GM18498 (cell line): ENCODE measurements around the gene POLR1C.
A peak's percentile ranks its signal among the peaks of the same experiment; 100 is the strongest.
"Not testable (repeated sequence)": the region's sequence is repeated elsewhere in the genome, so short reads cannot be mapped to it uniquely, and the experiment has no call there.

Experiments used
- ATAC-seq: cut with Tn5 transposase; IDR thresholded peaks from one replicate; pipeline ENCODE4 v1.9.1; 2021; ENCODE audit warnings: mild to moderate bottlenecking, moderate library complexity; ENCODE audit not compliant: unreplicated experiment

POLR1C gene, protein sequence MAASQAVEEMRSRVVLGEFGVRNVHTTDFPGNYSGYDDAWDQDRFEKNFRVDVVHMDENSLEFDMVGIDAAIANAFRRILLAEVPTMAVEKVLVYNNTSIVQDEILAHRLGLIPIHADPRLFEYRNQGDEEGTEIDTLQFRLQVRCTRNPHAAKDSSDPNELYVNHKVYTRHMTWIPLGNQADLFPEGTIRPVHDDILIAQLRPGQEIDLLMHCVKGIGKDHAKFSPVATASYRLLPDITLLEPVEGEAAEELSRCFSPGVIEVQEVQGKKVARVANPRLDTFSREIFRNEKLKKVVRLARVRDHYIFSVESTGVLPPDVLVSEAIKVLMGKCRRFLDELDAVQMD

GRCh38 chr6:43516697-43517504 lies at the start of gene POLR1C, which contains the start of gene YIPF3:
TSS of gene POLR1C (plus strand) at chr6:43517089. CDS start at chr6:43517110, 21 bp downstream.
TSS of gene YIPF3 (minus strand) at chr6:43516926. CDS start at chr6:43516807, 119 bp downstream.
- peak; percentile 87 for ATAC-seq

GRCh38 chr6:43467265-43467664 lies 49.6 kb upstream of the POLR1C start:
- not testable (repeated sequence) for ATAC-seq

GRCh38 chr6:43467752-43468151 lies 49.1 kb upstream of the POLR1C start:
- no peak for ATAC-seq

GRCh38 chr6:43468240-43468639 lies 48.6 kb upstream of the POLR1C start:
- ATAC-seq, result no peak

DNA sequence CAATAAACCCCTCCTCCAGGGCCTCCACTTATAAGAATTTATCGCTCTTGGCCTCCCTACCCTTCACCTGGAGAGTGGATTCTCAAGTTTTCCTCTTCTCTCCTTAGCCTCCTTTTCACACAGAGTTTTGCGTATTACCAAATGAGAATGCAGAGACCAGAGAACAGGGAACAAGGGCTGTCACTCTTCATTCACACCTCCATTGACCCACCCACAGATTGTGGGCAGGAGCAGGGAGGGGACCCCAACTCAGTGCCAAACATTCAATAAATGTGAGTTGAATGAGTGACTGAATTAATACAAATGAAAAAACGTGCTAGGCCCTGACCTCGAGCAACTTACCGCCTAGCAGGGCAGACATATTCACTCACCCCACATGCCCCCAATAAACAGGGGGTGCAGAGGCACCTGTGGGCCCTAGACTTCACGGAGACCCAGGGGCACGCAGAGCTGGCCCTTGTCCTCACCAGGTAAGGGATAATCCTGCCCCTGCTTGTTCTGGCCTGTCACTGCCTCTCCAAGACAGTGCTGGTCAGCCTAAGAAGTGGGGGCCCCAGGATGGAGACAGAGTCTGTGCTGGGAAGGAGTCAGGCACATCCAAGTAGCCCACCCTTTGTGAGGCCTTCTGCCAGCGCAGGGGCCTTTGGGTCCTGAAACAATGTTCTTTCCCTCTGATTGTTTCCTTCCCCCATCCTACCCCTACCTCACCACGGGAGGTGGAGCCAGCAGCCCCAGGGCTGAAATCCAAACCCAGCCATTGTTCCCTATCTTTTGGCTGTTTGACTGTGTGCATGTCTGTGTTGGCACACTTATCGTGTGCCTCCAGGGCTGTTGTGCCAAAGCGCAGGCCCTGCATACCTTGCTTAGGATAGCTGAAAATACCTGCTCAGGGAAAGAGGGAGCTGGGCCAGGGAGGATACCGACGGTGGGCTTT lies 47.9 kb upstream of the POLR1C start:
- ATAC-seq, result no peak

DNA sequence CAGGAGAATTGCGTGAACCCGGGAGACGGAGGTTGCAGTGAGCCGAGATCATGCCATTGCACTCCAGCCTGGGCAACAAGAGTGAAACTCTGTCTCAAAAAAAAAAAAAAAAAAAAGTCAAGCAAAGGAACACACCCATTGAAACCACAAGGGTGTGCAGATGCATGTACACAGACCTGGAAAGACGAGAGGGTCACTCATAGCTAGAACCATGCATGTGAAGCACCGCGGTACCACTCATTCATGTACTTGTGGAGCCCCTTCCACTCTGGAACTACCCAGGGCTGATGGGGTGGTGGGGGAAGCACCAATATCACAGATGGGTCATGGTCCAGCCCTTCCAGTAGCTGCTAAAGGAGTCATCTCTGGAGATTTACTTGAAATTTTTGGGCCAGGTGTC lies 46.9 kb upstream of the POLR1C start:
- ATAC-seq, result no peak

DNA sequence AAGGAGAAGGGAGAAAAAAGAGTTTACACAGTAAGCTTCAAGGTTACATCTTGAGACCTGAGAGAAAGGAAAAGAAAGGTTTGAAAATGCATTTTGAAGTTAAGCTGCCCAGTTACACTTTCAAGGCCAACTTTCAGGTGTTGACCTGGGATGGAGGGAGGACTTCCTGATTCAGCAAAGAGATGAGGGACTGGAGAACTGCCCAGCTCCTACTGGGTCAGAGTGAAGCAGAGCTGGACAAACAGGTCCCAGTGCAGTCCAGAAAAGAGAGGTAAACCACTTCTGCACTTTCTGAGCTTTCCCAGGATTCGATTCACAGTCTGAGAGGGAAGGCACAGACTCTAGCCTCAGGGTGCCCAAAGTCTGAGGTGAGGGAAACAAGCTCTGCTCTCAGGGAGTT lies 45.5 kb upstream of the POLR1C start:
- no peak for ATAC-seq

DNA sequence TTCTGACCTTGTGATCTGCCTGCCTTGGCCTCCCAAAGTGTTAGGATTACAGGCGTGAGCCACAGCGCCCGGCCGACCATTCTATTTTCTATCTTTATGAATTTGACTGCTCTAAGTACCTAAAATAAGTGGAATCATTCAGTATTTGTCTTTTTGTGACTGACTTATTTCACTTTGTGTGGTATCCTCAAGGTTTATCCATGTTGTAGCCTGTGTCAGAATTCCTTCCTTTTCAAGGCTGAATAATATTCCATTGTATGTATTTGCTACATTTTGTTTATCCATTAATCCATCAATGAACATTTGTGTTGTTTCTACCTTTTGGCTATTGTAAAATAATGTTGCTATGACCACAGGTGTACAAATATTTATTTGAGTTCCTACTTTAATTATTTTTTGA lies 44.4 kb upstream of the POLR1C start:
- ATAC-seq, result no peak

- no peak for ATAC-seq
These were observed 41.4 kb upstream of the POLR1C start for GRCh38 chr6:43475516-43475915.

GRCh38 chr6:43476746-43477145 lies 40.1 kb upstream of the POLR1C start:
- ATAC-seq, result peak; percentile 11

GRCh38 chr6:43477235-43478007 lies 39.5 kb upstream of the POLR1C start, which contains the start of gene TJAP1:
TSS of gene TJAP1 (plus strand) at chr6:43477570. CDS start at chr6:43499002, 21,432 bp downstream.
- ATAC-seq, result peak; percentile 98

DNA sequence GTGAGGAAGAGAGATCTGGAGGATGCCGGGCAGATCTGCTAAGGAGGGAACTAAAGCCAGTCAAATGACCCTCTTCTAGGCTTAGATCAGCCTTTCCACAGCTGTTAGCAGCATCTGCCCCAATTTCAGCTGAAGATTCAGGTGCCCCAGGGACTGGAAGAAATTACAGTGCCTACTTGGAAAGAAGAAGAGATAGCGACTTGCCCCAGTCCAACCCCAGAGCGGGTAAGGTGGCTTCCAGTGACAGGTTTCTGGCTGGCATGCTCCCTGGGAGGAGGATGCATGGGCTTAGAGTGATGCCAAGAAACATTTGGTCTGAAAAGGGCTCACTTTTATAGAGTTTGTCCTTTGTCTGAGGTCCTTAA lies 38.9 kb upstream of the POLR1C start:
- ATAC-seq, result no peak

DNA sequence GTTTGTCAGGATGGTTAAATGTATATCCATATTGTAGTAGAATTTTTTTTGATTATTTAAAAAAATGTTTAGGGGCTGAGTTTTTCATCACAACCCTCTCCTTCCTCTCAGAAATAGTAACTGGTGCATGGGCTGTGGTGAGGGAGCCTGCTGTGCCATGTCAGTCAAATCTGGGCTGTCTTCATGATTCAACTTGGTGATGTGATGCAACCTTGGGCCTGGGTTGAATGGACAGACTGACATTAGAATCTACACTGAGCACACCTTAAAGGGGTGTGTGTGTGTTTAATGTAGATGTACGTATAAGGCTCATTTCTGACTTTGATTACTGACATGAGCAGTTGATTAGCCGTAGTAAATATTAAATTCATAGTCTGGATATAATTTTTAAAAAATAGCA lies 35.8 kb upstream of the POLR1C start:
- no peak for ATAC-seq

- ATAC-seq, result no peak
These were observed 35.2 kb upstream of the POLR1C start for GRCh38 chr6:43481591-43482236.

DNA sequence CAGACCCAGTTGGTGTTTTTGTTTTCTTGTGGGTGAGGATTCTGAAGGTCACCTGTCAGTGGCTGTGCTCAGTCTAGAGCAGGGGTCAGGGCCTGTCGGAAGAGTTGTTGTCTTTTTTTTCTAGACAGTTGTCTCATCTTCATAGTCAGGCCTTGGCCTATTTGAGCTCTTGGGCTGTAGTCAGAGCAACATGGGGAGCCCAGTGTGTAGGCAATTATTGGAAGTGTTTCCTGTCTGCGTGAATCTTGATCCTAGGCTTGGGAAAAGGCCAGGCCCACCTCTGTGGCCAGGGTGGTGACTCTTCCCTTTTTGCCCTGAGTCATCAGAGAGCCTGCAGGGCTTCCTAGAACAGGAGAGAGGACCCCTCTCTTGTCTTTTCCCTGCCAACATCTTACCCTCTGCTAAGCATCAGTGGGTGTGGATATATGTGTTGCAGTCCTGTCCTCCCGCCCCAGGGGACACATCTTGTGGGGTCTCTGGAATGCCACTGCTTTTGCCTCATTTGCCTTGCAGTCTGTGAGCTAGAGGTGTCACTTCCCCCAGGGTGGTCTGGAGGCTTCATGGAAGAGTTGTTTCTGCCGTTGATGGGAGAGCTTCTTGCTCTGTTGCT lies 28.1 kb upstream of the POLR1C start:
- no peak for ATAC-seq

DNA sequence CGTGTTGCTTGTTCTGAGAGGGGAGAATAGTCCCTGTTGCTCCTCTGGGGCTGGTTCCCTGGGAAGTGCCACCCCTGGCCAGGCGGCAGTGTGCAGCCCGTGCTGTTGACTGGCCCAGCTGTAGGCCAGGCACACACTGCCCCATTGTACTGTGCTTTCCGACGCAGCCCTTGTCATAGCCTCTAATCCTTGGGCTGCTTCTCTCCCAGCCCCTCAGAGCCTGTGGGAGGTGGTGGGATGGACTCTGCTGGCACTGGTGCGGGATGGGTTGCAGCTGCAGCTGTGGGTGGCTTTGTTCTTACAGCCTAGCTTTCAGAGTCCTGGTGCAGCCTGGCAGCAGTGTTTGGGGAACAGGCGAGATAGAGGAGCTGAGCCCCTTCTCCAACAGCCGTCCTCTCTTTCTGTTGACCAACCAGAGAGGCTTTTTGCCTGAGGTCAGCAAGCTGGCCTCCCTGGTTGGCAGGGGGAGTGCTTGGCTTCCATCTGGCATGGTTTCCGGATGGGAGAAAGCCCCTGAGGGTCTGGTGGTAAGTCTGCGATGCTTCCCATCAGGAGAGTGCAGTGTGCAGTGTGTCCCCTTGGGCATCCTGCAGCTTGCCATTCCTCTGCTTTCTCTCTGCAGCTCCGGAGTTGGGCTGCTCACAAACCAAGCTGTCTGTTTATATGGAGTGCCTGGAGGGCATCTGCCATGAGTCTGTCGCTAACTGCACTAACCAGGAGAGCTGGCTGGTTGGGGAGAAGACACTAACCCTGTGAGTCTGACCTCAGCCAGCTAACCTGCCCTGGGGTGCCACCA lies 27.4 kb upstream of the POLR1C start:
- no peak for ATAC-seq

GRCh38 chr6:43490523-43490939 lies 26.4 kb upstream of the POLR1C start:
- no peak for ATAC-seq
